Measurements from ENCODE around the gene SAE1. TPM values are rescaled to one million over a fixed set of nuclear protein-coding genes. Genes with fewer than 3 reads are reported as not detected.

Gene SAE1
- total RNA-seq: 100 to 1,000 TPM; 162 to 168 TPM

GRCh38 chr19:47130589-47131227 is at the start of gene SAE1:
TSS of gene SAE1 (plus strand) at chr19:47130835. CDS start at chr19:47130931, 96 bp downstream.
- peaks cover 46% of the 10 kb centered on the region for H3K4me1 Mint-ChIP-seq

GRCh38 chr19:47081095-47081494 is 49.5 kb upstream of the SAE1 start:
- peaks cover 46% of the 10 kb centered on the region for H3K36me3 Mint-ChIP-seq (ENCODE audit: low read depth)
- H3K4me3 Mint-ChIP-seq: no peak overlapping the region
- H3K4me1 Mint-ChIP-seq: peaks cover 5% of the 10 kb centered on the region
- no peak overlapping the region for H3K27ac Mint-ChIP-seq
- POLR2A ChIA-PET: no interaction called here
- H3K27me3 Mint-ChIP-seq: no peaks in the 10 kb centered on the region
- H3K9me3 Mint-ChIP-seq: no peaks in the 10 kb centered on the region
- no peak for DNase-seq
- CTCF ChIA-PET: interaction anchor here (1.2 to 3.3 kb wide), 9 partner anchors 14 to 163 kb away, joined by 3 to 15 read pairs (median 4); partner anchors contain the start of genes SAE1 and ZC3H4

More at GRCh38 chr19:47130589-47131227, at the start of gene SAE1:
- POLR2A ChIA-PET: no interaction called here
- Mint-ChIP-seq H3K9me3 (peaks cover 3% of the 10 kb centered on the region), H3K27ac (peak within 1 kb of the TSS; percentile 99), H3K27me3 (no peaks in the 10 kb centered on the region), H3K4me3 (peak within 1 kb of the TSS; percentile 99), H3K36me3 (ENCODE audit: low read depth) (peaks cover 40% of the 10 kb centered on the region)
- peak; percentile 92 for DNase-seq
- CTCF ChIA-PET: interaction anchor here (0.6 to 3.4 kb wide), 18 partner anchors 12 to 181 kb away, joined by 3 to 24 read pairs (median 4); partner anchors contain the start of gene ZC3H4

GRCh38 chr19:47082493-47082892 is 48.1 kb upstream of the SAE1 start:
- CTCF ChIA-PET: interaction anchor here (0.9 to 3.3 kb wide), 5 partner anchors 10 to 69 kb away, joined by 3 to 15 read pairs (median 4); partner anchors contain the start of gene ZC3H4
- Mint-ChIP-seq H3K4me3 (no peak overlapping the region), H3K4me1 (peaks cover 2% of the 10 kb centered on the region), H3K27me3 (no peaks in the 10 kb centered on the region), H3K36me3 (ENCODE audit: low read depth) (peaks cover 47% of the 10 kb centered on the region), H3K9me3 (no peaks in the 10 kb centered on the region), H3K27ac (no peak overlapping the region)
- DNase-seq: no peak
- POLR2A ChIA-PET: interaction anchor here (0.6 kb wide), 1 partner anchor 19 kb away, joined by 3 read pairs; no protein-coding TSS in a partner anchor

- DNase-seq: no peak
- H3K27ac Mint-ChIP-seq: peak overlapping the region; percentile 67
- ChIA-PET CTCF (interaction anchor here (1.6 kb wide), 1 partner anchor 11 kb away, joined by 5 read pairs; no protein-coding TSS in a partner anchor), POLR2A (no interaction called here)
- peaks cover 6% of the 10 kb centered on the region for H3K4me1 Mint-ChIP-seq
- no peaks in the 10 kb centered on the region for H3K27me3 Mint-ChIP-seq
- peaks cover 55% of the 10 kb centered on the region for H3K36me3 Mint-ChIP-seq (ENCODE audit: low read depth)
- no peaks in the 10 kb centered on the region for H3K9me3 Mint-ChIP-seq
- H3K4me3 Mint-ChIP-seq: no peak overlapping the region
Observed at GRCh38 chr19:47084879-47085439, 45.7 kb upstream of the SAE1 start.

GRCh38 chr19:47086280-47086679 is 44.4 kb upstream of the SAE1 start:
- CTCF ChIA-PET: interaction anchor here (0.6 to 1.2 kb wide), 2 partner anchors 40 to 106 kb away, joined by 3 read pairs; no protein-coding TSS in a partner anchor
- no peaks in the 10 kb centered on the region for H3K27me3 Mint-ChIP-seq
- no peak overlapping the region for H3K27ac Mint-ChIP-seq
- POLR2A ChIA-PET: no interaction called here
- no peak overlapping the region for H3K4me3 Mint-ChIP-seq
- DNase-seq: no peak
- peaks cover 62% of the 10 kb centered on the region for H3K36me3 Mint-ChIP-seq (ENCODE audit: low read depth)
- H3K4me1 Mint-ChIP-seq: peaks cover 11% of the 10 kb centered on the region
- no peaks in the 10 kb centered on the region for H3K9me3 Mint-ChIP-seq

GRCh38 chr19:47089767-47090350 is 40.8 kb upstream of the SAE1 start:
- ChIA-PET CTCF (interaction anchor here (1.9 kb wide), 1 partner anchor 11 kb away, joined by 10 read pairs; no protein-coding TSS in a partner anchor), POLR2A (no interaction called here)
- Mint-ChIP-seq H3K9me3 (no peaks in the 10 kb centered on the region), H3K27ac (peak overlapping the region; percentile 46), H3K36me3 (ENCODE audit: low read depth) (peaks cover 70% of the 10 kb centered on the region), H3K4me1 (peaks cover 36% of the 10 kb centered on the region), H3K4me3 (no peak overlapping the region), H3K27me3 (no peaks in the 10 kb centered on the region)
- DNase-seq: no peak

- peaks cover 69% of the 10 kb centered on the region for H3K4me1 Mint-ChIP-seq
- H3K4me3 Mint-ChIP-seq: peak overlapping the region; percentile 69
- ChIA-PET POLR2A (interaction anchor here (0.6 to 4.7 kb wide), 4 partner anchors 14 to 20 kb away, joined by 3 to 33 read pairs (median 4); partner anchors contain the start of gene ZC3H4), CTCF (interaction anchor here (0.8 to 4.1 kb wide), 5 partner anchors 8 to 151 kb away, joined by 3 to 20 read pairs (median 3); no protein-coding TSS in a partner anchor)
- H3K9me3 Mint-ChIP-seq: no peaks in the 10 kb centered on the region
- no peak for DNase-seq
- peak overlapping the region; percentile 90 for H3K27ac Mint-ChIP-seq
- peaks cover 60% of the 10 kb centered on the region for H3K36me3 Mint-ChIP-seq (ENCODE audit: low read depth)
- no peaks in the 10 kb centered on the region for H3K27me3 Mint-ChIP-seq
Observed at GRCh38 chr19:47093254-47093653, 37.4 kb upstream of the SAE1 start.

- no peak for DNase-seq
- no peaks in the 10 kb centered on the region for H3K9me3 Mint-ChIP-seq
- ChIA-PET POLR2A (interaction anchor here (1.1 to 4.7 kb wide), 3 partner anchors 14 to 19 kb away, joined by 3 to 33 read pairs (median 6); partner anchors contain the start of gene ZC3H4), CTCF (interaction anchor here (0.8 to 4.1 kb wide), 5 partner anchors 13 to 253 kb away, joined by 3 to 20 read pairs (median 3); partner anchors contain the start of gene SAE1)
- peak overlapping the region; percentile 90 for H3K27ac Mint-ChIP-seq
- peak overlapping the region; percentile 69 for H3K4me3 Mint-ChIP-seq
- H3K27me3 Mint-ChIP-seq: no peaks in the 10 kb centered on the region
- peaks cover 74% of the 10 kb centered on the region for H3K4me1 Mint-ChIP-seq
- H3K36me3 Mint-ChIP-seq (ENCODE audit: low read depth): peaks cover 60% of the 10 kb centered on the region
Observed at GRCh38 chr19:47093841-47094240, 36.8 kb upstream of the SAE1 start.

- CTCF ChIA-PET: interaction anchor here (0.6 to 4.1 kb wide), 13 partner anchors 10 to 254 kb away, joined by 3 to 20 read pairs (median 4); no protein-coding TSS in a partner anchor
- peaks cover 54% of the 10 kb centered on the region for H3K36me3 Mint-ChIP-seq (ENCODE audit: low read depth)
Observed at GRCh38 chr19:47094557-47095475, 35.8 kb upstream of the SAE1 start.

GRCh38 chr19:47095476-47096099 is 35.0 kb upstream of the SAE1 start:
- H3K27ac Mint-ChIP-seq: peak overlapping the region; percentile 90
- peaks cover 75% of the 10 kb centered on the region for H3K4me1 Mint-ChIP-seq
- H3K9me3 Mint-ChIP-seq: no peaks in the 10 kb centered on the region
- H3K36me3 Mint-ChIP-seq (ENCODE audit: low read depth): peaks cover 50% of the 10 kb centered on the region
- no peaks in the 10 kb centered on the region for H3K27me3 Mint-ChIP-seq
- H3K4me3 Mint-ChIP-seq: peak overlapping the region; percentile 69
- DNase-seq: no peak
- POLR2A ChIA-PET: interaction anchor here (1.1 to 4.7 kb wide), 3 partner anchors 10 to 18 kb away, joined by 4 to 33 read pairs (median 15); partner anchors contain the start of gene ZC3H4
- CTCF ChIA-PET: interaction anchor here (0.6 to 4.1 kb wide), 12 partner anchors 11 to 255 kb away, joined by 3 to 20 read pairs (median 4); no protein-coding TSS in a partner anchor

More at GRCh38 chr19:47094557-47095475, 35.8 kb upstream of the SAE1 start:
- POLR2A ChIA-PET: interaction anchor here (1.1 to 4.7 kb wide), 3 partner anchors 11 to 18 kb away, joined by 4 to 33 read pairs (median 15); partner anchors contain the start of gene ZC3H4
- H3K9me3 Mint-ChIP-seq: no peaks in the 10 kb centered on the region
- H3K4me3 Mint-ChIP-seq: peak overlapping the region; percentile 69
- peak overlapping the region; percentile 90 for H3K27ac Mint-ChIP-seq
- DNase-seq: peak; percentile 53
- H3K4me1 Mint-ChIP-seq: peaks cover 73% of the 10 kb centered on the region
- H3K27me3 Mint-ChIP-seq: no peaks in the 10 kb centered on the region

GRCh38 chr19:47096100-47096704 is 34.4 kb upstream of the SAE1 start:
- Mint-ChIP-seq H3K4me1 (peaks cover 71% of the 10 kb centered on the region), H3K9me3 (no peaks in the 10 kb centered on the region), H3K36me3 (ENCODE audit: low read depth) (peaks cover 45% of the 10 kb centered on the region), H3K4me3 (no peak overlapping the region), H3K27ac (peak overlapping the region; percentile 90), H3K27me3 (no peaks in the 10 kb centered on the region)
- DNase-seq: no peak
- CTCF ChIA-PET: interaction anchor here (0.6 to 4.1 kb wide), 10 partner anchors 11 to 148 kb away, joined by 3 to 20 read pairs (median 4); partner anchors contain the start of gene ZC3H4
- POLR2A ChIA-PET: interaction anchor here (1.1 to 4.7 kb wide), 3 partner anchors 10 to 17 kb away, joined by 4 to 33 read pairs (median 15); partner anchors contain the start of gene ZC3H4
